H9 (cell line): ENCODE data around the gene ANKRD65. TPM values are rescaled to one million over a fixed set of nuclear protein-coding genes. Genes with fewer than 3 reads are reported as not detected.
A peak's percentile ranks its signal among the peaks of the same experiment; 100 is the strongest.

Experiments
- DNase-seq: peaks from one replicate; pipeline ENCODE4 v3.0.0-alpha.2; 2017
- H2AFZ ChIP-seq: one replicate; pipeline ENCODE4 v1.6.1; 2013; ENCODE audit warnings: mild to moderate bottlenecking, low read length, control low read depth, moderate library complexity
- H2AK5ac ChIP-seq: 2 replicates; pipeline ENCODE4 v1.6.1; 2013; ENCODE audit warnings: low read length, control low read depth, mixed read lengths; ENCODE audit not compliant: insufficient read length
- H2BK120ac ChIP-seq: one replicate; pipeline ENCODE4 v1.6.1; 2013; ENCODE audit warnings: low read depth, mild to moderate bottlenecking, low read length, control low read depth, inconsistent platforms; ENCODE audit not compliant: poor library complexity, severe bottlenecking
- H2BK12ac ChIP-seq: 2 replicates; pipeline ENCODE4 v1.6.1; 2013; ENCODE audit warnings: low read length, control low read depth, mixed read lengths, low read depth; ENCODE audit not compliant: insufficient read length
- H2BK15ac ChIP-seq: 2 replicates; pipeline ENCODE4 v1.6.1; 2013; ENCODE audit warnings: low read depth, low read length, control low read depth
- H2BK20ac ChIP-seq: one replicate; pipeline ENCODE4 v1.6.1; 2013; ENCODE audit warnings: low read depth, mild to moderate bottlenecking, low read length, control low read depth, inconsistent platforms; ENCODE audit not compliant: poor library complexity, severe bottlenecking
- H2BK5ac ChIP-seq: 2 replicates; pipeline ENCODE4 v1.6.1; 2013; ENCODE audit warnings: low read length, control low read depth, mixed read lengths; ENCODE audit not compliant: insufficient read length
- H3K14ac ChIP-seq: 2 replicates; pipeline ENCODE4 v1.6.1; 2013; ENCODE audit warnings: low read length, control low read depth; ENCODE audit not compliant: insufficient read depth
- H3K18ac ChIP-seq: 2 replicates; pipeline ENCODE4 v1.6.1; 2013; ENCODE audit warnings: low read depth, mild to moderate bottlenecking, mixed read lengths, low read length, control low read depth; ENCODE audit not compliant: insufficient read length
- H3K23ac ChIP-seq: 2 replicates; pipeline ENCODE4 v1.6.1; 2013; ENCODE audit warnings: low read length, control low read depth, mixed read lengths, low read depth; ENCODE audit not compliant: insufficient read length
- H3K23me2 ChIP-seq: 2 replicates; pipeline ENCODE4 v1.6.1; 2013; ENCODE audit warnings: low read depth, mild to moderate bottlenecking, mixed read lengths, low read length, control low read depth; ENCODE audit not compliant: insufficient read length, poor library complexity, severe bottlenecking
- H3K27ac ChIP-seq: 2 replicates; pipeline ENCODE4 v1.5.1; 2013; ENCODE audit warnings: low read length, control low read depth, mixed read lengths, low read depth; ENCODE audit not compliant: insufficient read length
- H3K27me3 ChIP-seq: 2 replicates; pipeline ENCODE4 v1.6.1; 2013; ENCODE audit warnings: low read length, control low read depth, inconsistent platforms; ENCODE audit not compliant: insufficient read depth
- H3K4ac ChIP-seq: 2 replicates; pipeline ENCODE4 v1.6.1; 2013; ENCODE audit warnings: low read depth, mild to moderate bottlenecking, control low read depth, inconsistent platforms, low read length, moderate library complexity
- H3K4me1 ChIP-seq: 2 replicates; pipeline ENCODE4 v1.6.1; 2013; ENCODE audit warnings: low read length, control low read depth, inconsistent platforms; ENCODE audit not compliant: insufficient read depth
- H3K4me2 ChIP-seq: 2 replicates; pipeline ENCODE4 v1.6.1; 2013; ENCODE audit warnings: low read length, control low read depth, mixed read lengths; ENCODE audit not compliant: insufficient read length, insufficient read depth
- H3K56ac ChIP-seq: 2 replicates; pipeline ENCODE4 v1.6.1; 2013; ENCODE audit warnings: low read depth, mild to moderate bottlenecking, mixed read lengths, low read length, control low read depth; ENCODE audit not compliant: insufficient read length
- H3K79me1 ChIP-seq: 2 replicates; pipeline ENCODE4 v1.6.1; 2013; ENCODE audit warnings: low read depth, mild to moderate bottlenecking, moderate library complexity, low read length, control low read depth, inconsistent platforms; ENCODE audit not compliant: insufficient read depth, poor library complexity, severe bottlenecking
- H3K79me2 ChIP-seq: 2 replicates; pipeline ENCODE4 v1.6.1; 2013; ENCODE audit warnings: low read length, control low read depth, inconsistent platforms; ENCODE audit not compliant: insufficient read depth
- H3K9ac ChIP-seq: 2 replicates; pipeline ENCODE4 v1.6.1; 2013; ENCODE audit warnings: low read length, control low read depth, mixed read lengths; ENCODE audit not compliant: insufficient read length; ENCODE audit errors: extremely low read depth
- H3K9me3 ChIP-seq: one replicate; pipeline ENCODE4 v1.6.1; 2013; ENCODE audit warnings: low read depth, low read length, inconsistent platforms; ENCODE audit not compliant: control insufficient read depth
- H3T11ph ChIP-seq: one replicate; pipeline ENCODE4 v1.6.1; 2013; ENCODE audit warnings: mild to moderate bottlenecking, low read length, control low read depth, inconsistent platforms
- H4K20me1 ChIP-seq: one replicate; pipeline ENCODE4 v1.6.1; 2013; ENCODE audit not compliant: control insufficient read depth, insufficient read length, insufficient read depth
- H4K5ac ChIP-seq: 2 replicates; pipeline ENCODE4 v1.6.1; 2013; ENCODE audit warnings: low read depth, mild to moderate bottlenecking, mixed read lengths, low read length, control low read depth; ENCODE audit not compliant: insufficient read length
- H4K8ac ChIP-seq: replicated peaks from 2 replicates; pipeline ENCODE4 v1.6.1; 2013; ENCODE audit warnings: low read length, control low read depth, mixed read lengths, low read depth; ENCODE audit not compliant: insufficient read length
- H4K91ac ChIP-seq: 2 replicates; pipeline ENCODE4 v1.6.1; 2013; ENCODE audit warnings: low read depth, mild to moderate bottlenecking, moderate library complexity, mixed read lengths, low read length, control low read depth; ENCODE audit not compliant: insufficient read length
- H3K27ac Mint-ChIP-seq, 3 experiments: 2 replicates in 2 of 3; 3 replicates in 1 of 3; pipeline ENCODE4 v1.8.0; 2020 to 2021; ENCODE audit warnings: mixed read lengths in 3 of 3, mild to moderate bottlenecking in 1 of 3, moderate library complexity in 1 of 3
- H3K27me3 Mint-ChIP-seq: 2 replicates; pipeline ENCODE4 v1.8.0; 2021; ENCODE audit warnings: low read depth, mild to moderate bottlenecking, moderate library complexity, mixed read lengths
- H3K36me3 Mint-ChIP-seq, 3 experiments: 2 replicates in 2 of 3; 3 replicates in 1 of 3; pipeline ENCODE4 v1.8.0; 2020 to 2021; ENCODE audit warnings: low read depth in 3 of 3, mixed read lengths in 3 of 3; ENCODE audit not compliant: insufficient read depth in 1 of 3
- H3K4me1 Mint-ChIP-seq, 2 experiments: 2 replicates each; pipeline ENCODE4 v1.8.0; 2020; ENCODE audit warnings: mixed read lengths in 2 of 2
- H3K4me3 Mint-ChIP-seq, 2 experiments: 2 replicates in 1 of 2; 3 replicates in 1 of 2; pipeline ENCODE4 v1.8.0; 2020 to 2021; ENCODE audit warnings: mild to moderate bottlenecking in 2 of 2, mixed read lengths in 2 of 2, moderate library complexity in 1 of 2
- H3K9me3 Mint-ChIP-seq, 2 experiments: 2 replicates in 1 of 2; 3 replicates in 1 of 2; pipeline ENCODE4 v1.8.0; 2020; ENCODE audit warnings: mild to moderate bottlenecking in 2 of 2, mixed read lengths in 2 of 2, moderate library complexity in 1 of 2
- CTCF ChIP-seq: fragments of 200-600 bp; sonication (generic); conservative IDR thresholded peaks from 3 replicates; pipeline ENCODE4 v1.8.0; 2021; ENCODE audit warnings: antibody characterized with exemption, mild to moderate bottlenecking
- WGBS: extraction: QIAGEN DNeasy Blood & Tissue Kit; methylation state at CpG from one replicate; pipeline ENCODE4 v1.1.7; 2013; ENCODE audit warnings: missing lambda C conversion rate, low lambda C conversion rate, mixed read lengths; ENCODE audit not compliant: insufficient read length; ENCODE audit errors: extremely low coverage; 5-methylcytosine and 5-hydroxymethylcytosine counted together
- total RNA-seq: library from RNA; stranded (reverse); gene quantifications from 2 replicates; pipeline ENCODE4 v1.2.1, GENCODE V29; 2021

The ANKRD65 gene
- total RNA-seq, 1 experiment from 2014 or later = 3.1 TPM

GRCh38 chr1:1432951-1433803 is 12.1 kb upstream of the ANKRD65 start:
- no peak overlapping the region for H4K91ac ChIP-seq
- peaks cover 10% of the 10 kb centered on the region for H3K23me2 ChIP-seq
- H2BK120ac ChIP-seq = no peak overlapping the region
- no peak overlapping the region for H3K4ac ChIP-seq
- no peak overlapping the region for H2BK12ac ChIP-seq
- no peak overlapping the region for H2BK5ac ChIP-seq
- no peaks in the 10 kb centered on the region for H3K79me1 ChIP-seq
- no peaks in the 10 kb centered on the region for H3K27me3 ChIP-seq
- no peaks in the 10 kb centered on the region for H4K20me1 ChIP-seq
- peaks cover 2% of the 10 kb centered on the region; the same call in 1 of the 2 replicates for H3K4me1 ChIP-seq
- no peak overlapping the region for H3K27ac ChIP-seq
- H2AFZ ChIP-seq = no peak overlapping the region
- H4K8ac ChIP-seq = no peak overlapping the region
- no peaks in the 10 kb centered on the region for H3K27me3 Mint-ChIP-seq
- H3K9me3 ChIP-seq = no peaks in the 10 kb centered on the region
- no peak overlapping the region for H4K5ac ChIP-seq
- peak overlapping the region in 2 of 3 experiments; percentile 22 to 85; a peak in 3 of 7 replicates for H3K27ac Mint-ChIP-seq
- H3K4me1 Mint-ChIP-seq = peaks cover 31 to 46% of the 10 kb centered on the region in 2 experiments
- H3K79me2 ChIP-seq = peaks cover 2% of the 10 kb centered on the region; the same call in 1 of the 2 replicates
- DNase-seq = peak; percentile 82
- peak overlapping the region; percentile 61 for H3K18ac ChIP-seq
- H3K9me3 Mint-ChIP-seq = peaks cover 3 to 4% of the 10 kb centered on the region in 2 experiments; a peak in 4 of 5 replicates
- no peak overlapping the region for H3K9ac ChIP-seq
- H2AK5ac ChIP-seq = no peak overlapping the region
- no peak for TF ChIP-seq CTCF
- peak overlapping the region; percentile 28 for H3K4me2 ChIP-seq
- no peak overlapping the region for H3K56ac ChIP-seq
- no peak overlapping the region for H2BK15ac ChIP-seq
- H3T11ph ChIP-seq = no peak overlapping the region
- WGBS = no CpG with 5 or more reads among the region's 34 CpGs
- H2BK20ac ChIP-seq = no peak overlapping the region
- H3K4me3 Mint-ChIP-seq = peak overlapping the region; percentile 26 to 42; a peak in 4 of 5 replicates
- H3K36me3 Mint-ChIP-seq = peaks cover 3 to 5% (median 4%) of the 10 kb centered on the region in 3 experiments; a peak in 5 of 7 replicates
- no peak overlapping the region for H3K23ac ChIP-seq
- H3K14ac ChIP-seq = peak overlapping the region; percentile 41
